Activated T-cell treated with anti-CD3 and anti-CD28 coated beads for 48 hours (primary cell): ENCODE measurements around the gene MFF.
"Not testable (repeated sequence)": the region's sequence is repeated elsewhere in the genome, so short reads cannot be mapped to it uniquely, and the experiment has no call there.

Experiments
- DNase-seq: peaks from one replicate; pipeline ENCODE4 v3.0.0-alpha.2; 2020; ENCODE audit warnings: low read depth

Gene MFF

DNA sequence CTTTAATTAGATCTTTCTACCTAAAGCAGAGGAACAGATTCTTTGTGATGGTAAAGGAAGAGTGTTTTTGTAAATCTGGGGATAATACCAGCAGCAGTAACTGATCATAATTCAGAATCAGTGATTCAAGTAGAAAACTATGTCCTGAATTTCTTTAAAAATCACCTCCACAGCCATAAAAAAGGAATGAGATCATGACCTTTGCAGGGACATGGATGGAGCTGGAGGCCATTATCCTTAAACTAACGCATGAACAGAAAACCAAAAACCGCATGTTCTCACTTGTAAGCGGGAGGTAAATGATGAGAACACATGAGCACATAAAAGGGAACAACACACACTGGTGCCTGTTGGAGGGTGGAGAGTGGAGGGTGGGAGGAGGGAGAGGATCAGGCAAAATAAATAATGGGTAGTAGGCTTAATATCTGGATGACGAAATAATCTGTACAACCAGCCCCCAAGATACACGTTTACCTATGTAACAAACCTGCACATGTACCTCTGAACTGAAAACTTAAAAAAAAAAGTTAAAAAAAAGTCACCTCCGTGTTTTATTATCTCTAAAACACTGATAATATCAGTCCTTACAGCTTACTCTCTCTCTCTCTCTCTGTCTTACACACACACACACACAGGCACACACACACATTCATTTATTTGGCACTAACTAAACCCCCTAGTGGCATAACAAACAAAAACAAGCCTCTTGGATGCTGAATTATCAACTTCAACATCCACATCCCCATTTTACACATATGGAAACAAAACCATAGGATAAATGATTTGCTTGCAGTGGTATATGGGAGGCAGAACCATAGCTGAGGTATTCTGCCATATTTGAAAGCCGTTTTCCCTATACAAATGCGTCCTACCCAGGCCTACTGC lies 52.7 kb downstream of the MFF start:
- DNase-seq = no peak

GRCh38 chr2:227378371-227378782 lies 53.3 kb downstream of the MFF start:
- no peak for DNase-seq

DNA sequence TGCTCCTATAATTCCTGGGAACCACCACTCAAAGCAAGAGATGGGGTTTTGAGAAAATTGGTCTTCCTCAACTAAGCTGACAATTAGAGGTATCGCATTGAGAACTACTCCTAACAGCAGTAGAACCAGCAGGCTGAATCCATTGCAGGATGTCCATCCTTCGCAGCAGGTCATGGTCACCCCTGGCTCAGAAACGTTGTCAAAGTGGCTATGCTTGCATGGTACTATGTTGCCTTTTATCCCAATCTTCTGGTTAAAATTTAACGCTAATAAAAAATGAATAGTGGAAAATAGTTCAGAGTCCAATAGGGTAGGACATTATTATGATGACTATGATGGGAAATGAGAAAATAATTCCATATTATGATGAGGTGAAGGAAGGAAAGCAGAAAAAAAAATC lies 54.0 kb downstream of the MFF start, which contains the start of gene TM4SF20:
TSS of gene TM4SF20 (minus strand) at position 212 of the 400 bp plus-strand sequence. CDS start at position 174, 38 bp downstream.
- no peak for DNase-seq

GRCh38 chr2:227382241-227382835 lies 57.3 kb downstream of the MFF start:
- DNase-seq = not testable (repeated sequence)

DNA sequence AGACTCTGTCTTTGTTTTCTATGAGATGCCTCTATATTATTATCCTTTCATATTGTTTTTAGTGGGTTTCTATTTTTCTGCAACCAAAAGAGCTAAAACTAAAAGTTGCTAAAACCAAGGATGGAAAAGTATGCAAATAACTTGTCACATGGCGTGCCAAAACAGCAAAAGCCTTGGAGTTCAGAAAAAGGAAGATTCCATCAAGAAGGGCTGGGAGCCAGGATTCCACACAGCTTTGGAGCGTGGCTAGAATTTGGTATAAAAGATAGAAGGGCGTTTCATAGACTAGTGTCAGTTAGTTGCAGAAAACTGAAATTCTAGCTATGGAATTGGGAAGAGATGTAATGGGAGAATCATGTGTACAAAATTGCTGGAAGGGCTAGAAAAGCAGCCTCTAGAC lies 58.6 kb downstream of the MFF start:
- no peak for DNase-seq

- no peak for DNase-seq
Observed at GRCh38 chr2:227386630-227387029, 61.6 kb downstream of the MFF start.

GRCh38 chr2:227387583-227387982 lies 62.5 kb downstream of the MFF start, which contains the start of gene SCYGR1:
Gene SCYGR1 (minus strand): TSS chr2:227387949. CDS start chr2:227387949, 0 bp downstream.
- not testable (repeated sequence) for DNase-seq

DNA sequence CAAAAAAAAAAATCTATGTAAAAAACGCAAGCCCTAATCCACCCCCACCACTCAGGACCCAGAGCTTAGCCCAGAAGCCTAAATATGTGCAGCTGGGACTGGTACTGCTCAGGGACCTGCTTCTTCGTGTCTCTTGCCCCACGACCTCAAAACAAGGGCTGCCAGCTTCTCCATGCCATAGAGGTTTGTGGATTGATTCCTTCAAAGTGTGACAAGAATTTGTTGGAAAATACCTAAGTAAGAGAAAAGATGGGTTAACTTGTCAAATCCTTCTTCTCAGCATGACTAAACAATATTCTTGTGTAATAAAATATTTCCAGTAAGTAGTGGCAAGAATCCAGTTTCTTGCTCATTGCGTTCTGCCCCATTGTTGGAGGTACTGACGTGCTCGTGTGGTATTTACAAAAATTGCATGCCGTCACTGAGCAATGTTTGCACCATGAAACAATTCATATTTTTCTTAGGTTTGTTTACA lies 63.5 kb downstream of the MFF start:
- no peak for DNase-seq

DNA sequence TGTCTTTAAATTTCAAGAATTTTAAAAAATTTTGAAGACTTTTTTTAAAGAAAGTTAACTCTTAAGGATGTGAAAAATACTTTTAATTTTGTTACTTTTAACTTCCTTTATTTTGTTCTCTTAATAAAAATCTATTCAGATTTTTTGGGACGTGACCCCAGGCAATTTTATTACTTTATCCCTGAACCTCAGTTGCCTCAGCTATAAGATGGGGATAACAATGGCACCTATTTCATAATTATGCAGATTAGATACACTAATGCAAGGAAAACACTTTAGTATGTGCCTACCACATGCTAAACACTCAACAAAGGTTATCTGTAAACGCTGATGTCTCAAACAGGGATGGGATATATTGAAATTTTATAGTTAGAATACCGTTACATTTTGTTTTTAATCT lies 64.2 kb downstream of the MFF start:
- DNase-seq = no peak

GRCh38 chr2:227389661-227390060 lies 64.6 kb downstream of the MFF start:
- no peak for DNase-seq

GRCh38 chr2:227390468-227391256 lies 65.6 kb downstream of the MFF start:
- DNase-seq = no peak

DNA sequence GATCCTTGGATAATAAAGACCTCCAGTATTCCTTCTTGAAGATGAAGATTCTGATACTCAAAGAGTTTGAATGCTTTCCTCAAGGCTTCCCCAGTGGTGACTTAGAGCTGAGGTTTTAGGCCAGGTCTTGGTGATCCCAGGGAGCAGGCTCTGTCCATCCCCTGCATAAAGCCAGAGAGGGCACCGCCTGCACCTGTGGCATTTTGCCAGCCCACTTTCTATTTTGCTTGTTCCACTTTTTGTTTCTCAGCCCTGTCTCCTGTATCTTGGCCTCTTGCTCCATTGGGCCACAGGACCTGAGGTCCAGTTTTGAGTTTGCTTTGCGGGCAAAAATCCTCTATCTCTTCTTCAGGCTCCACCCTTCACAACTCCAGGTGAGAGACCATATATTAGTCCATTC lies 69.3 kb downstream of the MFF start:
- DNase-seq = no peak

DNA sequence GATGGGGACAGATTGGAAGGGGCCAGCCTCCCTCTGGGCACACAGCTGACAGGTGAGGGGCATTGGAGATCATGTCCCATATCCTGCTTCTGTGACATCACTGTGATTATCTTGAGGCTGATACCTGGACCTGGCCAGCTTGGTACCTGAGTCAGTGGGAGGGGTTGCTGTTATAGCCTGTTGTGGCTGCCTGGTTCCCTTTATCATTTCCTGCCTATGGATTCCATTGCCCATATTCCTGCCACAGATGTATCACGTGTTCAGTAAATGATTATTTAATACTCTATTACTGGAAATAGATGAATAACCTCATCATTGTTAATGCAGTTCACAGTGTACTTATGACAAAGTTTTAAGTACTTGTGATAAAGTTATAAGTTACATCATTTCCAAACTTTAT lies 70.5 kb downstream of the MFF start:
- no peak for DNase-seq

GRCh38 chr2:227397562-227397961 lies 72.5 kb downstream of the MFF start:
- DNase-seq = no peak

DNA sequence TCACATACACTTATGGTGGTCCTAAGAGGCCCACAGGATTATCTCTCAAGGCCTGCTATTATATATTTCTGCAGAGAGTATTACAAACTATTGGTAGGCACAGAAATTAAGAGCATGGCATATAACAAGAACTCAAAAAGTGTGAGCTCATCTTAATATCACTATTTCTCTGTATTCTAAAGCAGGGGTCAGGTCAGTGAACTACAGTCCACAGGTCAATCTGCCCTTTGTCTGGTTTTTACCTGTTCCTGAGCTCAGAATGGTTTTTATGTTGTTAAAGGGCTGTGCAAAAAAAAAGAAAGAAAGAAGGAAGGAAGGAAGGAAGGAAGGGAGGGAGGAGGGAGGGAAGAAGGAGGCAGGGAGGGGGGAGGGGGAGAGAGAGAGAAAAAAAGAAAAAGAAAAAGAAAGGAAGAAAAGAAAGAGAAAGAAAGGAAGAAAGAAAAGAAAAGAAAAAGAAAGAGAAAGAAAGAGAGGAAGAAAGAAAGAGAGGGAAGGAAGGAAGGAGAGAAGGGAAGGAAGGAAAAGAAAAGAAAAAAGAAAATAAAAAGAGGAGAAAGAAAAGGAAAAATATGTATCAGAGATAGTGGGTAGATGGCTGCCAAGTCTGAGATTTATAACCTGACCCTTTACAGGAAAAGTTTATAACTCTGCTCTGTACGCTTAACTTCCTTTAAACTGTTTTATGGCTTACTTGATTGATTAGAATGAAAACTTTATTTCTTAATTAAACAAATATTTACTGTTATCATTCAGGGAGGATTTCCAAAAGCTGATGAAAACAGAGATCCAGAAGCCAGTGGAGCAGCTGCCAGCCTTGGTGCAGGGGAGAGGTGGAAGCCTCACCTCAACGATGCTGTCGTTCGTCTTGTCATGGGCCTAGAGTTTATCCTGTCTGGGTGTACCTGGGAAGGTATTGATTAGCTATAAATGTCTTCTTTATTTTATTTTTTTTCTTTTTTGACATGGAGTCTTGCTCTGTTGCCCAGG lies 73.9 kb downstream of the MFF start:
- no peak for DNase-seq

- no peak for DNase-seq
Observed at GRCh38 chr2:227401550-227401949, 76.5 kb downstream of the MFF start.

GRCh38 chr2:227402321-227402720 lies 77.3 kb downstream of the MFF start:
- no peak for DNase-seq

DNA sequence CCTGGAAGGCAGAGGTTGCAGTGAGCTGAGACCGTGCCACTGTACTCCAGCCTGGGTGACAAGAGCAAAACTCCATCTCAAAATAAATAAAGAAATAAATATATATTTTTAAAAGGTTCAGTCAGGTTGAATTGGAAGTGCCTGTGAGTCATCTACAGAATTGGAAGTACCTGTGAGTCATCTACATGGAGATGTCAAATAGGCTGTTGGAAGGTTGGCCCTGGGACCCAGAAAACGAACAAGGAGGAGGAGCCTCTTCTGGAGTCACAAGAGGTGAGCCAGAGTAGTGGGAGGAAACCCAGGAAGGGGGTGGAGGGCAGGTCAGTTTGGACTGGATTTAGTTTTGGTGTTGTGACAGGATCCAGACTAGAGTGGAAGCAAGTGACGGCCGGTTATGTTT lies 77.9 kb downstream of the MFF start:
- no peak for DNase-seq

GRCh38 chr2:227404585-227405271 lies 79.7 kb downstream of the MFF start:
- no peak for DNase-seq

DNA sequence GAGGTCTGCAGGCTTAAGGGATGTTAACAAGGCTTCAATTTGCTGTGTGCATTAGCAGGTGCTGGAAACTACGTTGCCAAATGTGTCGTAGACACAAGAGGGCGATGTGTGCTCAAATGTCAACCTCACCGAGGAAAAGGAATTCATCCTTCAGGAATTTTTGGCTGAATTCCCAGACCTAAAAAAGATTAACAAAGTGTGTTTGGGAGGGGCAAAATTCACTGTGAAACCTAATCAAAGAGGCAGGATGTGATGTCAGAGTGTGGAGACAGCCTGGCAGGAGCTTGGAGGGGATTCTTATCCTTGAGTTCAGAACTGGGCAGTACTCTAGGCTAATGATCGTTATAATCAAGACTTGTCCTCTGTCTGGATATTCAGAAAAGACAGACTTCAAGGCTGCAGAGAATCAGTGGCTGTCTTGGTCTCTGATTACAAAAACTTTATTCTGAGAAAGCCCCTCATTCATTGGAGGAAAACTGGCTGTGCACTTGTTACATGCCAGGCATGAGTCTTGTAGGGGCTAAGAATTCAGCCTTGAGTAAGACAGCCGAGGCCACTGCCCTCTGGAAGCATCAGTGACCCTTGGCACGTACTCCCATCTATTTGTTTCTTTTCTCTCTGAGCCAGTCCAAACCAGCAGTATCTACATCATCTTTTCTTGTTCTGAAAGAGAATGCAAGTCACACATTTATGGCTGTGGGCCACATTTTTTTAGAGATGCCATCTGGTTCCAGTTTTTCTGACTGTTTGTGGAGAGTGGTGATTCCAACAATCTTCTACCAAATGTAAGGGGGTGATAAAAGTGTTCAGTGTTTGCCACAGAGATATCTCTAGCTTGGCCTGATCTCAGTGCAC lies 81.4 kb downstream of the MFF start:
- no peak for DNase-seq
